Activated naive CD4-positive, alpha-beta T cell treated with anti-CD3 and anti-CD28 coated beads, Interleukin-2, amount 50 U/mL, for 24 hours (primary cell): ENCODE results near the gene SEMA5B.

Experiments used
- H3K27ac Mint-ChIP-seq: one replicate; pipeline ENCODE4 v1.8.0; 2021; ENCODE audit warnings: mild to moderate bottlenecking, mixed read lengths
- H3K27me3 Mint-ChIP-seq: one replicate; pipeline ENCODE4 v1.8.0; 2021; ENCODE audit warnings: mixed read lengths
- H3K36me3 Mint-ChIP-seq: one replicate; pipeline ENCODE4 v1.8.0; 2021; ENCODE audit warnings: mixed read lengths
- H3K4me1 Mint-ChIP-seq: one replicate; pipeline ENCODE4 v1.8.0; 2021; ENCODE audit warnings: mixed read lengths
- H3K4me3 Mint-ChIP-seq: one replicate; pipeline ENCODE4 v1.8.0; 2021; ENCODE audit warnings: mild to moderate bottlenecking, mixed read lengths
- H3K9me3 Mint-ChIP-seq: one replicate; pipeline ENCODE4 v1.8.0; 2021; ENCODE audit warnings: mixed read lengths

SEMA5B gene

GRCh38 chr3:122886251-122886650 is 141.3 kb downstream of the SEMA5B start:
- no peaks in the 10 kb centered on the region for H3K27me3 Mint-ChIP-seq
- no peak overlapping the region for H3K4me3 Mint-ChIP-seq
- no peaks in the 10 kb centered on the region for H3K36me3 Mint-ChIP-seq
- H3K9me3 Mint-ChIP-seq, result no peaks in the 10 kb centered on the region
- peaks cover 6% of the 10 kb centered on the region for H3K4me1 Mint-ChIP-seq
- no peak overlapping the region for H3K27ac Mint-ChIP-seq

GRCh38 chr3:122882361-122882947 is 145.1 kb downstream of the SEMA5B start:
- H3K4me1 Mint-ChIP-seq, result no peaks in the 10 kb centered on the region
- H3K27me3 Mint-ChIP-seq, result no peaks in the 10 kb centered on the region
- no peaks in the 10 kb centered on the region for H3K9me3 Mint-ChIP-seq
- no peak overlapping the region for H3K27ac Mint-ChIP-seq
- H3K4me3 Mint-ChIP-seq, result no peak overlapping the region
- peaks cover 6% of the 10 kb centered on the region for H3K36me3 Mint-ChIP-seq

GRCh38 chr3:122880624-122881023 is 146.9 kb downstream of the SEMA5B start:
- Mint-ChIP-seq H3K27ac (no peak overlapping the region), H3K27me3 (no peaks in the 10 kb centered on the region), H3K9me3 (no peaks in the 10 kb centered on the region), H3K4me1 (peaks cover 8% of the 10 kb centered on the region), H3K4me3 (no peak overlapping the region), H3K36me3 (peaks cover 6% of the 10 kb centered on the region)

GRCh38 chr3:122880173-122880572 is 147.4 kb downstream of the SEMA5B start:
- H3K9me3 Mint-ChIP-seq, result no peaks in the 10 kb centered on the region
- peaks cover 6% of the 10 kb centered on the region for H3K36me3 Mint-ChIP-seq
- no peak overlapping the region for H3K27ac Mint-ChIP-seq
- H3K4me1 Mint-ChIP-seq, result peaks cover 12% of the 10 kb centered on the region
- H3K27me3 Mint-ChIP-seq, result no peaks in the 10 kb centered on the region
- H3K4me3 Mint-ChIP-seq, result no peak overlapping the region

- Mint-ChIP-seq H3K36me3 (peaks cover 20% of the 10 kb centered on the region), H3K4me1 (peaks cover 16% of the 10 kb centered on the region), H3K27ac (no peak overlapping the region), H3K4me3 (no peak overlapping the region), H3K9me3 (no peaks in the 10 kb centered on the region), H3K27me3 (no peaks in the 10 kb centered on the region)
Observed at GRCh38 chr3:122875547-122876127, 151.9 kb downstream of the SEMA5B start.

- Mint-ChIP-seq H3K36me3 (peaks cover 18% of the 10 kb centered on the region), H3K9me3 (no peaks in the 10 kb centered on the region), H3K4me3 (no peak overlapping the region), H3K27me3 (no peaks in the 10 kb centered on the region), H3K27ac (no peak overlapping the region), H3K4me1 (peaks cover 16% of the 10 kb centered on the region)
Observed at GRCh38 chr3:122873741-122874515, 153.6 kb downstream of the SEMA5B start.

- no peak overlapping the region for H3K27ac Mint-ChIP-seq
- no peaks in the 10 kb centered on the region for H3K9me3 Mint-ChIP-seq
- no peaks in the 10 kb centered on the region for H3K4me1 Mint-ChIP-seq
- peaks cover 11% of the 10 kb centered on the region for H3K36me3 Mint-ChIP-seq
- no peak overlapping the region for H3K4me3 Mint-ChIP-seq
- H3K27me3 Mint-ChIP-seq, result no peaks in the 10 kb centered on the region
Observed at GRCh38 chr3:122868322-122868721, 159.2 kb downstream of the SEMA5B start.

GRCh38 chr3:122864498-122864897 is 163.1 kb downstream of the SEMA5B start:
- Mint-ChIP-seq H3K27ac (no peak overlapping the region), H3K9me3 (no peaks in the 10 kb centered on the region), H3K4me1 (no peaks in the 10 kb centered on the region), H3K36me3 (peaks cover 7% of the 10 kb centered on the region), H3K4me3 (no peak overlapping the region), H3K27me3 (no peaks in the 10 kb centered on the region)

- Mint-ChIP-seq H3K4me1 (no peaks in the 10 kb centered on the region), H3K27ac (no peak overlapping the region), H3K9me3 (no peaks in the 10 kb centered on the region), H3K4me3 (no peak overlapping the region), H3K27me3 (no peaks in the 10 kb centered on the region), H3K36me3 (peaks cover 7% of the 10 kb centered on the region)
Observed at GRCh38 chr3:122862381-122862780, 165.2 kb downstream of the SEMA5B start.
